ENCODE data around the gene TECTA.
"Not testable (repeated sequence)": the region's sequence is repeated elsewhere in the genome, so short reads cannot be mapped to it uniquely, and the experiment has no call there.

Gene TECTA

GRCh38 chr11:121131656-121132055 is 30.6 kb downstream of the TECTA start:
- no peak for DNase-seq (ENCODE audit: low read depth, low spot score)

GRCh38 chr11:121132211-121132976 is 31.4 kb downstream of the TECTA start:
- DNase-seq (ENCODE audit: low read depth, low spot score), result no peak

GRCh38 chr11:121134741-121135312 is 33.8 kb downstream of the TECTA start:
- DNase-seq (ENCODE audit: low read depth, low spot score), result no peak

- no peak for DNase-seq (ENCODE audit: low read depth, low spot score)
Measured at GRCh38 chr11:121137005-121137404, 36.0 kb downstream of the TECTA start.

GRCh38 chr11:121138259-121138658 is 37.2 kb downstream of the TECTA start:
- DNase-seq (ENCODE audit: low read depth, low spot score), result no peak

GRCh38 chr11:121140369-121140768 is 39.3 kb downstream of the TECTA start:
- no peak for DNase-seq (ENCODE audit: low read depth, low spot score)

GRCh38 chr11:121141066-121141465 is 40.0 kb downstream of the TECTA start:
- no peak for DNase-seq (ENCODE audit: low read depth, low spot score)

- DNase-seq (ENCODE audit: low read depth, low spot score), result no peak
Measured at GRCh38 chr11:121143921-121144320, 42.9 kb downstream of the TECTA start.

GRCh38 chr11:121144723-121145122 is 43.7 kb downstream of the TECTA start:
- no peak for DNase-seq (ENCODE audit: low read depth, low spot score)

- DNase-seq (ENCODE audit: low read depth, low spot score), result no peak
Measured at GRCh38 chr11:121145826-121146225, 44.8 kb downstream of the TECTA start.

GRCh38 chr11:121149116-121149515 is 48.1 kb downstream of the TECTA start:
- DNase-seq (ENCODE audit: low read depth, low spot score), result no peak

- no peak for DNase-seq (ENCODE audit: low read depth, low spot score)
Measured at GRCh38 chr11:121151207-121151688, 50.2 kb downstream of the TECTA start.

- no peak for DNase-seq (ENCODE audit: low read depth, low spot score)
Measured at GRCh38 chr11:121152764-121153163, 51.7 kb downstream of the TECTA start.

GRCh38 chr11:121153472-121153871 is 52.4 kb downstream of the TECTA start:
- no peak for DNase-seq (ENCODE audit: low read depth, low spot score)

GRCh38 chr11:121154486-121155314 is 53.7 kb downstream of the TECTA start:
- no peak for DNase-seq (ENCODE audit: low read depth, low spot score)

GRCh38 chr11:121157756-121158155 is 56.7 kb downstream of the TECTA start:
- DNase-seq (ENCODE audit: low read depth, low spot score), result no peak

GRCh38 chr11:121159741-121160140 is 58.7 kb downstream of the TECTA start:
- no peak for DNase-seq (ENCODE audit: low read depth, low spot score)

GRCh38 chr11:121161349-121161917 is 60.4 kb downstream of the TECTA start:
- DNase-seq (ENCODE audit: low read depth, low spot score), result no peak

- DNase-seq (ENCODE audit: low read depth, low spot score), result no peak
Measured at GRCh38 chr11:121163658-121164308, 62.7 kb downstream of the TECTA start.

- DNase-seq (ENCODE audit: low read depth, low spot score), result not testable (repeated sequence)
Measured at GRCh38 chr11:121177629-121178028, 76.6 kb downstream of the TECTA start.

- no peak for DNase-seq (ENCODE audit: low read depth, low spot score)
Measured at GRCh38 chr11:121179306-121179705, 78.3 kb downstream of the TECTA start.
